GM18870 (cell line): ENCODE measurements around the gene DEFB132.
A peak's percentile ranks its signal among the peaks of the same experiment; 100 is the strongest.

Source experiments
- ATAC-seq: cut with Tn5 transposase; IDR thresholded peaks from one replicate; pipeline ENCODE4 v1.9.1; 2021; ENCODE audit warnings: moderate library complexity; ENCODE audit not compliant: unreplicated experiment

Gene DEFB132

GRCh38 chr20:259981-260380 lies 2.5 kb downstream of the DEFB132 start:
- no peak for ATAC-seq

- no peak for ATAC-seq
These were observed 6.2 kb downstream of the DEFB132 start for GRCh38 chr20:263701-264100.

DNA sequence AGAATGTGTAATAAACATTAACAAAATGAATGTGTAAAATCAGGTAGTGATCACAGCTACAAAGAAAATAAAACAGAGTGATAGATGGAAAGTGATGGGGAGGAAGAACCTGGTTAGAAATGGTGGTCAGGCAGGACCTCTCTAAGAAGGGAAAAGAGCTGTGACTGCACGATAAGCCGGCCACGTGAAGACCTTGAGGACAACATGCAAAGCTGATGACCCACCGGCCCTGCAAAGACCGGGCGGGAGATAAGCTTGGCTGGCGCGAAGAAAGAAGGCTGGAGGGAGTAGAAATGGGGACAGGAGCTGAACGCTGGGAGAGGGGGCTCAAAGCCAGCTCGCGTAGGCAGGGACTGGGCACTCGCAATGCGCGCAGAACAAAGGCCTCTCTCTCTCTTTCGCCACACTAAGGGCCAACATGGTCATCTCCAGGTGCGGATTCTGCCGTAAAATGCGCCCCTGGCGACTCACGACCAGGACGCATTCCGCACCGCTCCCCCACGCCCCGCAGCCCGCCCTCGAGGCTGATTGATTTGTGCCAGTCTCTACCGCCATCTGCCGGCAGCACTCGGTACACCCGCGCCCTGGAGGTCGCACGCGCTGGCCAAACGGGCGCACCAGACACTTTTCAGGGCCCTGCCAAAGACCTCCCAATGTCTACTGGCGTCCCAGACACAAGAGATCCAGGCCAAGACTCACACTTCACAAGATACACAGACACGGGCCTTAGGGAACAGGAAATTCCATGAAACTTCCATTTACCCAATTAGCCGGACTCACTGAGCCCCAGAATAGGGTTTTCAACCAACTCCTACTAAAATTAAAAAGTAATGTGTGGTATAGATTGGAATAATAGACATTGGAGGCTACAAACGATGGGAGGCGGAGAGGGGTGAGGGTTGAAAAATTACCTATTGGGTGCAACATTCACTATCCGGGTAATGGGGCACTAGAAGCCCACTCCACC lies 9.4 kb downstream of the DEFB132 start:
- peak; percentile 68 for ATAC-seq

DNA sequence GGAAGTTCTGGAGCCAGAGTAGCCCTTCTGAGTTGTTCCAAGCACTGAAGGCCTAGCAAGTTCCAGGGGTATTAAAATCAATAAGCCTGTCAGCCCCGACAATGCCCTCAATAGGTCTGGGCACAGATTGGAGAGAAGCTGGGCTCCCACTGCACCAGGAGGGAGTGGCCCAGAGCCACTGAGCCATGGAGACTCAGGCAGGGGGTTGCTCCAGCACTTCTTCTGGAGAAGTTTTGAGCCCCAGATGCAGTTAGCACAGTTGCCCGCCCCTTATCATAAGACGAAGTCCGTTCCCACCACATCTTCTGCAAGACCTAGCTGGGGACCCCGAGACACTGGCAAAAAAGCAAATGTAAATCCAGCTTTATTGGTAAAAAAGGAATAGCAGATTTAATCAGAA lies 13.0 kb downstream of the DEFB132 start:
- ATAC-seq = no peak

DNA sequence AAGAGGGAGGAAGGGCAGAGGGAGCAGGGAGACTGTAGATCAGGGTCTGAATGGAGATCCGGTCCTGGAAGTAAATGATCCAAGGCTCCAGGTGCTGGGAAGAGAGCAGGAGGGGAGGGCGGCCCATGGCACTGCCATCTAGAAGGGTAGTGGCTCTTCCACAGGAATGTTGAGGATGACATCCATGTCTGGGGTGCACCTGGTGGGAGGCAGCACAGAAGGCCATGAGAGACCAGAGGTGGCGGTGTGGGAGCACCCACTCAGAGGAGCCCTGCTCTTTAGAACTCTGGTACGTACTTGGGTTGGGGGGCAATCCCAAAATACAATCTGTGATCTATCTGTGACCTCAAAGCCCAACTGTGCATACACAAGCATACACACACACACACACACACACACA lies 13.5 kb downstream of the DEFB132 start:
- no peak for ATAC-seq

- ATAC-seq = no peak
These were observed 14.0 kb downstream of the DEFB132 start for GRCh38 chr20:271528-271927.

DNA sequence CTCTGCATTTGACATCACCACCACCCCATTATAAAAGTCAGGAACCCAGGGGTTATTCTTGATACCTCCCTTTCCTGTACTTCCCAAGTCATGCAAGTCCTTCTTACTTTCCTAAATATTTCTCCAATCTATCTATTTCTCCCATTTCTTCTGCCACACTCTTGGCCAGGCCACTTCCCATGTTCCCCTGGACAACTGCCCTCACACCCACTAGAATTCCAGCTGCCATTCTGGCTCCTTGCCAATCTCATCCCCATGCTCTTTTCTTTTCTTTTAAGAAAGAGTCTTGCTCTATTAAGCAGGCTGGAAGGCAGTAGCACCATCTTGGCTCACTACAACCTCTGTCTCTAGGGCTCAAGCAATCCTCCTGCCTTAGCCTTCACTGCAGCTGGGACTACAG lies 15.2 kb downstream of the DEFB132 start:
- no peak for ATAC-seq

- ATAC-seq = no peak
These were observed 16.4 kb downstream of the DEFB132 start for GRCh38 chr20:273884-274283.

DNA sequence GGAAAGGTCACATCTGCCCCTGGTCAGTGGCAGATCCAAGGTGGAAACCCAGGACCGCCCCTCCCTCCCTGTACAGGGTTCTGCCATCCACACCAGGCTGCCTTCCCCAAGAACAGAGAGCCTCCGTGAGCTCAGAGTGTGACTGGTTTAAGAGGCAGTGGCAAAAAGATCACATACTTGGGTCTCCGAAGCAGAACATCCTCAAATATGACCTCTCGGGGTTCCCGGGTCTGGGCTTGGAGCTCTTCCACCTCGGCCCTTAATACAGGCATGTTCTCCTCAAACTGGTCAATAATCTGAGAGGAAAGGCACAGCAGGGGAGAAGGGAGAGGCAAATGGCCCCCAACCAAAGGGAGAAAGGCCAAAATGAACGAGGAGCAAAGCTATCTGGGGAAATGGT lies 18.3 kb downstream of the DEFB132 start:
- no peak for ATAC-seq

- no peak for ATAC-seq
These were observed 19.3 kb downstream of the DEFB132 start for GRCh38 chr20:276620-277495.

DNA sequence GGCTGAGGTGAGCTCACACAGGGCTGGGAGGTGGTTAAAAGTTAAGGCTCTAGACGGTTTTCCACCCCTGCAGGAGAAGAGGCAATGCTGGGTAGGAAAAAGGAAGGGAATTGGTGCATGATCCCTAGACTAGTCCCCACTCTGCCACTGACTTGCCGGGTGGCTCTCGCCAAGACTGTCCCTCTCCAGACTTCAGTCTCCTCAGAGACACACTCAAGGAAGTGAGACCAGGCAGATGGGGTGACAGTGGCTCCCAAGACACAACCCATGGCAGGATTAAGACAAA lies 19.9 kb downstream of the DEFB132 start:
- ATAC-seq = no peak

DNA sequence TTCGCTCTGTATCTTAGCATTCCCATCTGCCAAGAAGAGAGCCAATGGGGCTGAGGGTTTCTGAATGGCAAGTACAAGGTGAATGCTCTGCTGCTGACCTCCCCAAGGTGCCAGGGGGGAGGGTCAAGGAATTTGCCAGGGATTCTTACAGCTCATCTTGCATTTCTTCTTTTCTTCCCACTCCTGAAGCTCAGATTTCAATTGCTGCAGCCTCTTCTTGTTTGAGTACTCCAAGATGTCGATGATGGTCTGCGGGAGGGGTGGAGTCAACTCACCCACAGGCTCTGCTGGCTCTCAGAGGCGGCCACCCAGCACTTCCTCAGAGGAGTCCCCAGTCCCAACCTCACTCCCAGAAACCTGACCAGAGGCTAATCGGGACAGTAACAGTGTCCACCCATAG lies 20.7 kb downstream of the DEFB132 start:
- ATAC-seq = no peak

- no peak for ATAC-seq
These were observed 21.4 kb downstream of the DEFB132 start for GRCh38 chr20:278607-279571.

DNA sequence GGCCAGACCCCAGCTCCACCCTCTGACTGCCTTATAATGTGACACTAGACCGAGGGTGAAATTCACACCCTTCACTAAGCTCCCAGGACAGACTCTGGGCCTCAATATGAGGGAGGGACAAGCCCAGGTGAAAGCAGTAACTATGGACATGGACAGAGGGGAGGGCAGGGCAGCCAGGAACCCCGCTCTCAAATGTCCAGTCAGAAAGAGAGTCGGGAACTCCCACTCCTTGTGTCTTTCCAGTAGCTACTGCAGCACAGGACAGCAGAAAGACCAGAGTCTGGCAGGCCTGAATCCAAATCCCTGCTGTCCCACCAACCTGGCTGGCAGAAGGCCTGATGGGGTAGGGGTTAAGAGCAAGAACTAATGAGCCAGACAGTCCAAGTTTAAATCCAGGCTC lies 26.6 kb downstream of the DEFB132 start:
- no peak for ATAC-seq

GRCh38 chr20:286508-286907 lies 29.0 kb downstream of the DEFB132 start:
- ATAC-seq = no peak

DNA sequence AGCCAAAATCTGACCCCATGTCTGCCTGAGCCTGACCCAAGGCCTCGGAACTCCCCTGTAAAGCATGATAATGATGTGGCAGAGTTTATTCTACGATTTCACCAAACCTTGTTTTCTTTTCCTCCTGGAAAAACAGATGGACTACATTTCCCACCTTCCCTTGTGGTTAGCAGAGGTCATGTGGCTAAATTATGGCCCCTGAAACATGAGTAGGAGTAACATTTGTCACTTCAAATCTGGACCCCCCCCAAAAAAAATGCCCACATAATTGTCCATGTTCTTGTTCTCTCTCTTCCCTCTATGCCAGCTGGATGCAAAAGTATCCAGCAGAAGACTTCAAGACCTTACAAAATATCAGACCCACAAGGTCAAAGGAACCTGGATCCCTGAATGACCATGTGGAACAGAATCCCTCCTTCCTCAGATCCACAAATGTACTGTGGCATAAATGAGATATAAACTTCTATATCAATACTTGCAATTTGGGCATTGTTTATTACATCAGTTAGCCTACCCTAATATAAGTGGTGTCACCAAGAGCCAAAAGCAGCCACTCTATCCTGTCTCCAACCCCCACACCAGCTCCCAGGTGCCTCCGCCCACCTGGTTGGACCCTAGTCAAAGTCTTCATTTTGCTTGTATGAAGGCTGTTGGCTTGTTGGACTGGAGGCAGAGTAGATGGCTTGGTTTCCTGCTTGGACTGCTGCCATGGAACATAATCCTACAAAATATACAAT lies 31.6 kb downstream of the DEFB132 start:
- no peak for ATAC-seq

GRCh38 chr20:289693-290083 lies 32.2 kb downstream of the DEFB132 start:
- ATAC-seq = no peak

GRCh38 chr20:290084-290831 lies 32.7 kb downstream of the DEFB132 start, which contains the start of gene C20orf96:
Gene C20orf96 (minus strand): TSS chr20:290750. CDS start chr20:290610, 140 bp downstream.
- peak; percentile 49 for ATAC-seq

- no peak for ATAC-seq
These were observed 37.1 kb downstream of the DEFB132 start for GRCh38 chr20:294602-295001.
